GM10266 (cell line): ENCODE data around the gene TTYH3.

Experiments used
- DNase-seq: peaks from one replicate; pipeline ENCODE4 v3.0.0; 2012; ENCODE audit errors: extremely low spot score
- TF ChIP-seq, protein P1 (sequence below): IDR thresholded peaks from 2 replicates; pipeline ENCODE4 v1.5.1; 2012; ENCODE audit warnings: mild to moderate bottlenecking, low read depth; ENCODE audit not compliant: control insufficient read depth, insufficient read depth; ENCODE audit errors: missing control alignments

TTYH3 gene

DNA sequence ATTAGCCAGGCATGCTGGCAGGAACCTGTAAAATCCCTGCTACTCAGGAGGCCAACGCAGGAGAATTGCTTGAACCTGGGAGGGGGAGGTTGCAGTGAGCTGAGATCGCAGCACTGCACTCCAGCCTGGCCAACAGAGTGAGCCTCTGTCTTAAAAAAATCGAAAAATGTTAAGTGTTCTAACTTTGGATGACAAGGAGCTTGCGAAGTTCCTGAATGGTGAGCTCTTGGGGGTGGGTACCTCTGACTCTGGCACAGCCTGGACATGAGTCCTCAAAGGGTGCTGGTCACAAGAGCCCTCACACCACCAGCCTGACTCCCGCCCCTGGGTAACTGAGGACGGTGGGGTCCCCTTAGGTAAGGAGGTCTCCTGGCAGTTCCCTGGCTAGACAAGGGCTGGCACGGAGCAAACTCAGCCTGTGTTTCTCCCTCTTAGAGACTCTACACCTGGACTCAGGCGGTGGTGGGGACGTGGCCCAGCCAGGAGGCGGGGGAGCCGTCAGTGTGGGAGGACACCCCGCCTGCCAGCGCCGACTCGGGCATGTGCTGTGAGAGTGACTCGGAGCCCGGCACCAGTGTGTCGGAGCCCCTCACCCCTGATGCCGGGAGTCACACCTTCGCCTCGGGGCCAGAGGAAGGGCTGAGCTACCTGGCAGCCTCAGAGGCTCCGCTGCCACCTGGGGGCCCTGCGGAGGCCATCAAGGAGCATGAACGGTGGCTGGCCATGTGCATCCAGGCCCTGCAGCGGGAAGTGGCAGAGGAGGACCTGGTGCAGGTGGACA, 80.3 kb downstream of the TTYH3 start:
- DNase-seq, result no peak
- TF ChIP-seq, protein P1, sequence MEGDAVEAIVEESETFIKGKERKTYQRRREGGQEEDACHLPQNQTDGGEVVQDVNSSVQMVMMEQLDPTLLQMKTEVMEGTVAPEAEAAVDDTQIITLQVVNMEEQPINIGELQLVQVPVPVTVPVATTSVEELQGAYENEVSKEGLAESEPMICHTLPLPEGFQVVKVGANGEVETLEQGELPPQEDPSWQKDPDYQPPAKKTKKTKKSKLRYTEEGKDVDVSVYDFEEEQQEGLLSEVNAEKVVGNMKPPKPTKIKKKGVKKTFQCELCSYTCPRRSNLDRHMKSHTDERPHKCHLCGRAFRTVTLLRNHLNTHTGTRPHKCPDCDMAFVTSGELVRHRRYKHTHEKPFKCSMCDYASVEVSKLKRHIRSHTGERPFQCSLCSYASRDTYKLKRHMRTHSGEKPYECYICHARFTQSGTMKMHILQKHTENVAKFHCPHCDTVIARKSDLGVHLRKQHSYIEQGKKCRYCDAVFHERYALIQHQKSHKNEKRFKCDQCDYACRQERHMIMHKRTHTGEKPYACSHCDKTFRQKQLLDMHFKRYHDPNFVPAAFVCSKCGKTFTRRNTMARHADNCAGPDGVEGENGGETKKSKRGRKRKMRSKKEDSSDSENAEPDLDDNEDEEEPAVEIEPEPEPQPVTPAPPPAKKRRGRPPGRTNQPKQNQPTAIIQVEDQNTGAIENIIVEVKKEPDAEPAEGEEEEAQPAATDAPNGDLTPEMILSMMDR, result no peak

DNA sequence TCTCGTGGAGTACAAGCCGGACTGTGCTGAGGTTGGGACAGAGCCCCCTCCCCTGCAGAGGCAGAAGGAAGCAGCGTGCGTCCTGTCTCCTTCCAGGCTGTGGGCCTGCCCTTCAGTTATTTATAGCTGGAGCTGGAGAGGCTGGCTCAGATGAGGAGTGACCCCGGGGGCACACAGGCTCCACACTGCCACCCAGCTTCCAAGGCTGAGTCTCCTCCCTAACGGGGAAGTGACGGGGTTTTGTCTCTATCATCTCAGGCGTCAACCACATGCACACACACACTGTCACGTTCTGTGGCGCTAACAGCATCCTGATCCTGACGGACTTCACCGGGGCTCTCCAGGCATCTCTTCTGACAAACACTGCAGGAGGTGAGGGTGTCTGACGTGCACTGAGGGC, 81.6 kb downstream of the TTYH3 start:
- DNase-seq, result no peak
- TF ChIP-seq, protein P1, result no peak

DNA sequence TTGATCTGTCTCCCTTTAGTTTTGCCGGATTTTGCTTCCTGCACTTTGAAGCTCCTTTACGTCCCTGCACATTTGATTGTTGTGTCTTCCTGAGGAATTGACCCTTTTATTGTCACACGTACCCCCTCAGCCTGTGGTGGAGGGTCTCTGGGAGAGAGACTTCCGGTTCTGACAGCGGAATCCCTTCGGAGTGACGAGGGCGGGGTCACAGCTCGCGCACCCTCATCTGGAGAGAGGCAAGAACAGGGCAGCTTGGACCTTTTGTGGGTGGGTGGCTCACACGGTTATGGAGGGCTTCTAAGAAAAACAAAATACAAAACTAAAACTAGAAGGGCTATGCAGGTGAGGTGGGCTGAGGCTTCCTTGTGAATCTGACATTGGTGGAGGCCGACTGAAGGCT, 82.2 kb downstream of the TTYH3 start:
- TF ChIP-seq, protein P1, result no peak
- DNase-seq, result no peak
